ENCODE results near the gene ZSCAN18.

DNA sequence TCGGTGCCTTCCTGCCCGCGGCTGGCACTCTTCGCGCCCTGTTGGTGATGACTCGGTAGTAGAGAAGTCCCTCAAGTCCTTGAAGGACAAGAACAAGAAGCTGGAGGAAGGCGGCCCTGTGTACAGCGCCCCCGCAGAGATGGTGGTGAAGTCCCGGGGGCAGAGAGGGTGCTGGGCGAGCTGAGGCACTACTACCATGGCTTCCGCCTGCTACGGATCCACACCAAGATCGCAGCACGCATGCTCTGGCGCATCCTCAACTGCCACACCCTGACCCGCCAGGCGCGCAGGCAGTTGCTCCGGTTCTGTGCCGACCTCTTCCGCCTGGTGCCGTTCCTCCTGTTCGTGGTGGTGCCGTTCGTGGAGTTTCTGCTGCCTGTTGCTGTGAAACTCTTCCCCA, 53.1 kb downstream of the ZSCAN18 start:
- TF ChIP-seq, protein P1, sequence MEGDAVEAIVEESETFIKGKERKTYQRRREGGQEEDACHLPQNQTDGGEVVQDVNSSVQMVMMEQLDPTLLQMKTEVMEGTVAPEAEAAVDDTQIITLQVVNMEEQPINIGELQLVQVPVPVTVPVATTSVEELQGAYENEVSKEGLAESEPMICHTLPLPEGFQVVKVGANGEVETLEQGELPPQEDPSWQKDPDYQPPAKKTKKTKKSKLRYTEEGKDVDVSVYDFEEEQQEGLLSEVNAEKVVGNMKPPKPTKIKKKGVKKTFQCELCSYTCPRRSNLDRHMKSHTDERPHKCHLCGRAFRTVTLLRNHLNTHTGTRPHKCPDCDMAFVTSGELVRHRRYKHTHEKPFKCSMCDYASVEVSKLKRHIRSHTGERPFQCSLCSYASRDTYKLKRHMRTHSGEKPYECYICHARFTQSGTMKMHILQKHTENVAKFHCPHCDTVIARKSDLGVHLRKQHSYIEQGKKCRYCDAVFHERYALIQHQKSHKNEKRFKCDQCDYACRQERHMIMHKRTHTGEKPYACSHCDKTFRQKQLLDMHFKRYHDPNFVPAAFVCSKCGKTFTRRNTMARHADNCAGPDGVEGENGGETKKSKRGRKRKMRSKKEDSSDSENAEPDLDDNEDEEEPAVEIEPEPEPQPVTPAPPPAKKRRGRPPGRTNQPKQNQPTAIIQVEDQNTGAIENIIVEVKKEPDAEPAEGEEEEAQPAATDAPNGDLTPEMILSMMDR (IDR thresholded peaks at IDR 0.05), result no peak
- TF ChIP-seq POLR2A (IDR thresholded peaks at IDR 0.05) (no peak), POLR2AphosphoS5 (IDR thresholded peaks at IDR 0.05) (no peak)
